Nephron (organoid): ENCODE results near the gene PLXNA1.

Experiments
- H3K27ac Mint-ChIP-seq, 3 experiments: 2 replicates each; pipeline ENCODE4 v1.8.0; 2020; ENCODE audit warnings: mixed read lengths in 3 of 3, mild to moderate bottlenecking in 2 of 3, moderate library complexity in 1 of 3
- H3K27me3 Mint-ChIP-seq: 2 replicates; pipeline ENCODE4 v1.8.0; 2021; ENCODE audit warnings: low read depth, mild to moderate bottlenecking, moderate library complexity, mixed read lengths
- H3K36me3 Mint-ChIP-seq: 2 replicates; pipeline ENCODE4 v1.8.0; 2020; ENCODE audit warnings: low read depth, mixed read lengths
- H3K4me1 Mint-ChIP-seq: 2 replicates; pipeline ENCODE4 v1.8.0; 2020; ENCODE audit warnings: mixed read lengths
- H3K4me3 Mint-ChIP-seq, 3 experiments: 2 replicates each; pipeline ENCODE4 v1.8.0; 2020; ENCODE audit warnings: mild to moderate bottlenecking in 3 of 3, mixed read lengths in 3 of 3, moderate library complexity in 2 of 3
- H3K9me3 Mint-ChIP-seq: 2 replicates; pipeline ENCODE4 v1.8.0; 2020; ENCODE audit warnings: mixed read lengths
- TF ChIP-seq, protein P1 (sequence below), 3 experiments: fragments of 200-600 bp; sonication (generic); IDR thresholded peaks; one replicate each; pipeline ENCODE4 v1.5.0; 2021; ENCODE audit warnings: antibody characterized with exemption in 3 of 3; ENCODE audit not compliant: unreplicated experiment in 3 of 3

Gene PLXNA1

DNA sequence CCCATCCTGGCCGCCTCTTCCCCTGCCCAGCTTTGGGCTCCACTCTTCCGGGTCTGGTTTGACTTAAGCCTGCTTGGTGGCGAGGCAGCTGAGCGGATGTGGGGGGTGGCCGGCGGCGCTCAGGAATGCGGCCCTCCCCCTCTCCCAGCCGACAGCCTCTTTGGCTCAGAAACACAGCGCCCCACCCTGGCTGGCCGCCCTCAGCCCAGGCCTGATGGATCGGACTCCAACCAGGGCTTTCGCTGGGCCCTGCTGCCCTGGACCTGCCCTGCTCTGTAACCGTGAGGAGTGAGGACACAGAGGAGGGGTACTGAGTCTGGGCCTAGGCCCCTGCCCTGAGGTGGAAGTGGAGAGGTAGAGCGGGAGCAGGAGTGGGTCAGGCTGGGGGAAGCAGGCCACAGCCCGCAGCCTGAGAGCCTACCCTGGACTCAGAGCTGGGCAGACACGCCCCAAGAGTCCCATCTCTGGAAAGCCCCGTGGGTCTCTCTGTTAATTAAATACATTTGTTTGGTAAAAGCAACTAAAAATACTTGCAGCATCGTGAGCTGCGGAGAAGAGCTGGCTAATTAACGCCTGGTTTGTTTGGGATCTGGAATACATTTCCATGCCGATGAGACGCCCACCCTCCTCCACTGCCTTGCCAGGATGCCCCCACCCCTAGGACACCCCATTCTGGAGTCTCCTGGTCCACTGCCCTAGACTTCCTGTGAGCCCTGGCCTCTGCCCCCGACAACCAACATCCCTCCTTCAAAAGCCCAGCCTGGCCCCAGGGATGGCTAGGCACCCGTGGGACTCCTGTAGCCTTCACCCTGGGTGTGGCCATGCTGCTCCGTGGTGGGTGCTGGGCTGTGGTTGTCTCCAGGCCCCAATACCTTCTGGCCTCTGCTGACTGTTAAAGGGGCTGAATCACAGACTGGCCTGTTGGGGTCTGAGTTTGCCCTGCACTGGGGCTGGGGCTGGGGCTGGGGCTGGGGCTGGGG is 19.6 kb downstream of the PLXNA1 start:
- no peaks in the 10 kb centered on the region for H3K9me3 Mint-ChIP-seq
- peak overlapping the region; percentile 91 to 97 (median 91) for H3K27ac Mint-ChIP-seq
- H3K27me3 Mint-ChIP-seq: no peaks in the 10 kb centered on the region
- H3K4me1 Mint-ChIP-seq: peaks cover 17% of the 10 kb centered on the region
- TF ChIP-seq, protein P1, sequence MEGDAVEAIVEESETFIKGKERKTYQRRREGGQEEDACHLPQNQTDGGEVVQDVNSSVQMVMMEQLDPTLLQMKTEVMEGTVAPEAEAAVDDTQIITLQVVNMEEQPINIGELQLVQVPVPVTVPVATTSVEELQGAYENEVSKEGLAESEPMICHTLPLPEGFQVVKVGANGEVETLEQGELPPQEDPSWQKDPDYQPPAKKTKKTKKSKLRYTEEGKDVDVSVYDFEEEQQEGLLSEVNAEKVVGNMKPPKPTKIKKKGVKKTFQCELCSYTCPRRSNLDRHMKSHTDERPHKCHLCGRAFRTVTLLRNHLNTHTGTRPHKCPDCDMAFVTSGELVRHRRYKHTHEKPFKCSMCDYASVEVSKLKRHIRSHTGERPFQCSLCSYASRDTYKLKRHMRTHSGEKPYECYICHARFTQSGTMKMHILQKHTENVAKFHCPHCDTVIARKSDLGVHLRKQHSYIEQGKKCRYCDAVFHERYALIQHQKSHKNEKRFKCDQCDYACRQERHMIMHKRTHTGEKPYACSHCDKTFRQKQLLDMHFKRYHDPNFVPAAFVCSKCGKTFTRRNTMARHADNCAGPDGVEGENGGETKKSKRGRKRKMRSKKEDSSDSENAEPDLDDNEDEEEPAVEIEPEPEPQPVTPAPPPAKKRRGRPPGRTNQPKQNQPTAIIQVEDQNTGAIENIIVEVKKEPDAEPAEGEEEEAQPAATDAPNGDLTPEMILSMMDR (IDR thresholded peaks at IDR 0.05; ENCODE audit: unreplicated experiment in 3 of 3): peak; percentile 35 to 75 (median 44)
- H3K36me3 Mint-ChIP-seq: peaks cover 6% of the 10 kb centered on the region
- H3K4me3 Mint-ChIP-seq: peak overlapping the region; percentile 32 to 64 (median 61)

DNA sequence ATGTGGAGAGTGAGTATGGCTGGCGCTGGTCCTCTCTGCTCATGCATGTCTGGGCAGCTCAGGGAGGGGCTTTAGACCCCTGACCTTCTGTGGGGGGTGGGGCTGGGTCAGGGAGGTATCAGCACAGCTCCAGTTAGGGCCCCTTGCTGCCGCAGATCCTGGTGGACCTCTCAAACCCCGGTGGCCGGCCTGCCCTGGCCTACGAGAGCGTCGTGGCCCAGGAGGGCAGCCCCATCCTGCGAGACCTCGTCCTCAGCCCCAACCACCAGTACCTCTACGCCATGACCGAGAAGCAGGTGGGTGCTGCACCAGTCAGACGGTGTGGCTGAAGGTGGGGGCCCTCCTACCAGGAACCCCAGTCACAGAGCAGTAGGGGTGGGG is 20.2 kb downstream of the PLXNA1 start:
- H3K4me3 Mint-ChIP-seq: no peak overlapping the region
- H3K27me3 Mint-ChIP-seq: no peaks in the 10 kb centered on the region
- H3K27ac Mint-ChIP-seq: no peak overlapping the region
- no peaks in the 10 kb centered on the region for H3K9me3 Mint-ChIP-seq
- TF ChIP-seq, protein P1 (IDR thresholded peaks at IDR 0.05; ENCODE audit: unreplicated experiment in 3 of 3): no peak
- peaks cover 6% of the 10 kb centered on the region for H3K36me3 Mint-ChIP-seq
- H3K4me1 Mint-ChIP-seq: peaks cover 10% of the 10 kb centered on the region

DNA sequence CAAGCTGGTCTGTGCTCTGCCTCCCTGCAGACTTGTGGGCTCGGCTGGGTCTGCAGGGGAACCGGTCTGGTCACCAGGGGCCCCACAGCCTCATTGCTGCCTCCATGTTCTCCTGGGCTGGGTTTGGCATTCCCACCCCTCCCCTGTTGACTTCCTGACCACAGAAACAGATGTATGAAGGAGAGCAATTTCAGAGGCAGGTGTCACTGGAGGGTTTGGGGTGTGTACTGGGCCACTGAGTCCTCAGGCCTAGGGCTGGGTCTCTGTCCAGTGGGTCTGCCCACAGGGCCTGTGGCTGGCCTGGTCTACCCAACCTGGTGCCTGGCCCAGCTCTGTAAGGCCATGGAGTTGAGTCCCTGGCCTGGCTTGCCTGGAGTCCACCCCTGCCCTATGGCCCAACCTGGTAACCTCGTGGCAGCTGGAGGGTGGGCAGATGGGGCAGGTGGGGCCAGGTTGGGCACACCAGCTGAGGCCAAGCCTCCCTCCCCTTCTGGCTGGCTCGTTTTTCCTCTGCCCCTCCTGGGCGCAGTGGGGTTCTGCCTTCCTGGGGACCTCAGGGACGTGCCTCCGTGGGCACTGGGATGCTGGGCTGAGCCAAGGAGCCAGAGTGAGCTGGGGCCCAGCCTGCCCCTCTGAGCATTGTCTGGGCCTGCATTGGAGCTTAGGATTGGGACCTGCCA is 20.8 kb downstream of the PLXNA1 start:
- Mint-ChIP-seq H3K27ac (no peak overlapping the region), H3K9me3 (no peaks in the 10 kb centered on the region)

DNA sequence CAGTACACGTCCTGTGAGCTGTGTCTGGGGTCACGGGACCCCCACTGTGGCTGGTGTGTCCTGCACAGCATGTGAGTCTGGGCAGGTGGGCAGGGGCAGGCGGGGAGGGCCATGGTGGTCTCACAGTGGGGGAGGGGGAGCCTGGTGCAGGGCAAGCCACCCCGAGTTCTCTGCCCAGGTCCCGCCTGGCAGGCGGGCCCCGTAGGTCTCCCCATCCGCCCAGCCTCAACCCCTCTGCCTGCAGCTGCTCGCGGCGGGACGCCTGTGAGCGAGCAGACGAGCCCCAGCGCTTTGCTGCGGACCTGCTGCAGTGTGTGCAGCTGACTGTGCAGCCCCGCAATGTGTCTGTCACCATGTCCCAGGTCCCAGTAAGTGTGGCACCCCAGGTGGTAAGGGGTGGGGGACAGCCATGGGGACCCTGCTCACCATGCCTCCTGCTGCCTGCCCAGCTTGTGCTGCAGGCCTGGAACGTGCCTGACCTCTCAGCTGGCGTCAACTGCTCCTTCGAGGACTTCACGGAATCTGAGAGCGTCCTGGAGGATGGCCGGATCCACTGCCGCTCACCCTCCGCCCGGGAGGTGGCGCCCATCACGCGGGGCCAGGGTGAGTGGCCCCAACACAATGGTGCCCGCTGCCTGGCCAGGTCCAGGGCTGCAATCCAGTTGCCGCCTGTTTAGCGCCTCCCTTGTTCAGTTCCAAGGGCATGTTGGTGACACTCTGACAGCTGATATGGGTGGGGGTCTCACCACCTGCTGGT is 21.9 kb downstream of the PLXNA1 start:
- H3K27me3 Mint-ChIP-seq: no peaks in the 10 kb centered on the region
- no peaks in the 10 kb centered on the region for H3K9me3 Mint-ChIP-seq
- peaks cover 10% of the 10 kb centered on the region for H3K4me1 Mint-ChIP-seq
- TF ChIP-seq, protein P1 (IDR thresholded peaks at IDR 0.05; ENCODE audit: unreplicated experiment in 3 of 3): no peak
- H3K36me3 Mint-ChIP-seq: peaks cover 6% of the 10 kb centered on the region
- H3K27ac Mint-ChIP-seq: no peak overlapping the region
- no peak overlapping the region for H3K4me3 Mint-ChIP-seq

More for the DNA sequence above, 20.8 kb downstream of the PLXNA1 start:
- Mint-ChIP-seq H3K4me1 (peaks cover 10% of the 10 kb centered on the region), H3K4me3 (no peak overlapping the region), H3K27me3 (no peaks in the 10 kb centered on the region), H3K36me3 (peaks cover 6% of the 10 kb centered on the region)
- TF ChIP-seq, protein P1 (IDR thresholded peaks at IDR 0.05; ENCODE audit: unreplicated experiment in 3 of 3): no peak

DNA sequence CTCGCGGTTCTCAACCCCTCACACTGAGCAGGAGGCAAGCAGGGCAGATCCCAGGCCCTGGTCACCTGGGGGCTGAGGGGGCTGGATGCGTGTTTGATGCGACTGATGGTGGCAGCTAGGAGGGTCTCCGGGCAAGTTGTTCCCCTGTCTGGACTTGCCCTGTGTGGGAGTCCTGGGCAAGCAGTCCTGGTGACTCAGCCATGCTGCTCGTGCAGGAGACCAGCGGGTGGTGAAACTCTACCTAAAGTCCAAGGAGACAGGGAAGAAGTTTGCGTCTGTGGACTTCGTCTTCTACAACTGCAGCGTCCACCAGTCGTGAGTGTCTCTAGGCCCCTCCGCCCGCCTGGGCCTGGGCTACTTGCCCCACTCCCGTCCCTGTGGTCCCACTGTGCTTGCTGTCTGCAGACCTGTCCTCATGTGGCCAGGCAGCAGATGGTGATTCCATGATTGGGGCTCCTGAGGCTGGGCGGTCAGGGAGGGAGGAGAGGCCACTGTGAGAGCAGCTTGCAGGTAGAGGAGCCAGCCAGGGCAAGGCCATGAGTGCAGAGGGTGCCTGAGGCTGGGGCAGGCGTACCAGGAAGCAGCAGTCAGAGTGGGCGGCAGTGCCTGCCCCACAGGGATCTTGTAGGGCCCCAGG is 23.1 kb downstream of the PLXNA1 start:
- H3K27ac Mint-ChIP-seq: no peak overlapping the region
- peaks cover 10% of the 10 kb centered on the region for H3K4me1 Mint-ChIP-seq
- H3K27me3 Mint-ChIP-seq: no peaks in the 10 kb centered on the region
- TF ChIP-seq, protein P1 (IDR thresholded peaks at IDR 0.05; ENCODE audit: unreplicated experiment in 3 of 3): no peak
- H3K9me3 Mint-ChIP-seq: no peaks in the 10 kb centered on the region
- peaks cover 6% of the 10 kb centered on the region for H3K36me3 Mint-ChIP-seq
- no peak overlapping the region for H3K4me3 Mint-ChIP-seq
